ENCODE results near the gene VPS13D.

DNA sequence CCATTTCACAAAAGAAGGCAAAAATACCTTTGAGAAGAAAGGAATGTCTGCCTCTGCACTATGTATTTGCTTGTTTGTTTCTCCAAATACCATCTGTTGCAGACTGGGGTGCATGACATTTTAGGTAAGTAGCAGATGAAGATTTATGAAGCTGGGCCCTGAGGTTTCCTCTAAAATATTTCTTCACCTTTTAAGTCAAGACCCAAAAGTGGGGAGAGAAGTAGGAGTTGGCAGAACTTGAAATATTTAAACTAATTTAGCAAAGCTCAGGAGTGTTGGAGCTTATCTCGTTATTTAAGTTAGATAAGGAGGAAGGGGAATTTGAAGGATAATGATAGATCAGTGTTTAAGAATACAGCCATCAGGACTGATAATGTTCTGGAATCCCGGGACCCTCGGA, 235.3 kb downstream of the VPS13D start:
- TF ChIP-seq, protein P1, sequence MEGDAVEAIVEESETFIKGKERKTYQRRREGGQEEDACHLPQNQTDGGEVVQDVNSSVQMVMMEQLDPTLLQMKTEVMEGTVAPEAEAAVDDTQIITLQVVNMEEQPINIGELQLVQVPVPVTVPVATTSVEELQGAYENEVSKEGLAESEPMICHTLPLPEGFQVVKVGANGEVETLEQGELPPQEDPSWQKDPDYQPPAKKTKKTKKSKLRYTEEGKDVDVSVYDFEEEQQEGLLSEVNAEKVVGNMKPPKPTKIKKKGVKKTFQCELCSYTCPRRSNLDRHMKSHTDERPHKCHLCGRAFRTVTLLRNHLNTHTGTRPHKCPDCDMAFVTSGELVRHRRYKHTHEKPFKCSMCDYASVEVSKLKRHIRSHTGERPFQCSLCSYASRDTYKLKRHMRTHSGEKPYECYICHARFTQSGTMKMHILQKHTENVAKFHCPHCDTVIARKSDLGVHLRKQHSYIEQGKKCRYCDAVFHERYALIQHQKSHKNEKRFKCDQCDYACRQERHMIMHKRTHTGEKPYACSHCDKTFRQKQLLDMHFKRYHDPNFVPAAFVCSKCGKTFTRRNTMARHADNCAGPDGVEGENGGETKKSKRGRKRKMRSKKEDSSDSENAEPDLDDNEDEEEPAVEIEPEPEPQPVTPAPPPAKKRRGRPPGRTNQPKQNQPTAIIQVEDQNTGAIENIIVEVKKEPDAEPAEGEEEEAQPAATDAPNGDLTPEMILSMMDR (IDR thresholded peaks at IDR 0.05 in 8 of 11, conservative IDR thresholded peaks at IDR 0.05 in 3 of 11) = no peak
- no peak for TF ChIP-seq POLR2A (IDR thresholded peaks at IDR 0.05)
- TF ChIP-seq POLR2AphosphoS5 (IDR thresholded peaks at IDR 0.05) = no peak
